Activated CD4-positive, CD25-positive, alpha-beta regulatory T cell (primary cell): Measurements from ENCODE around the gene CNPPD1.
"Not testable (repeated sequence)": the region's sequence is repeated elsewhere in the genome, so short reads cannot be mapped to it uniquely, and the experiment has no call there.

Source experiments
- DNase-seq, 4 experiments: peaks; one replicate each; lab custom pipeline; 2025; lab: John Stamatoyannopoulos, UW

The CNPPD1 gene

DNA sequence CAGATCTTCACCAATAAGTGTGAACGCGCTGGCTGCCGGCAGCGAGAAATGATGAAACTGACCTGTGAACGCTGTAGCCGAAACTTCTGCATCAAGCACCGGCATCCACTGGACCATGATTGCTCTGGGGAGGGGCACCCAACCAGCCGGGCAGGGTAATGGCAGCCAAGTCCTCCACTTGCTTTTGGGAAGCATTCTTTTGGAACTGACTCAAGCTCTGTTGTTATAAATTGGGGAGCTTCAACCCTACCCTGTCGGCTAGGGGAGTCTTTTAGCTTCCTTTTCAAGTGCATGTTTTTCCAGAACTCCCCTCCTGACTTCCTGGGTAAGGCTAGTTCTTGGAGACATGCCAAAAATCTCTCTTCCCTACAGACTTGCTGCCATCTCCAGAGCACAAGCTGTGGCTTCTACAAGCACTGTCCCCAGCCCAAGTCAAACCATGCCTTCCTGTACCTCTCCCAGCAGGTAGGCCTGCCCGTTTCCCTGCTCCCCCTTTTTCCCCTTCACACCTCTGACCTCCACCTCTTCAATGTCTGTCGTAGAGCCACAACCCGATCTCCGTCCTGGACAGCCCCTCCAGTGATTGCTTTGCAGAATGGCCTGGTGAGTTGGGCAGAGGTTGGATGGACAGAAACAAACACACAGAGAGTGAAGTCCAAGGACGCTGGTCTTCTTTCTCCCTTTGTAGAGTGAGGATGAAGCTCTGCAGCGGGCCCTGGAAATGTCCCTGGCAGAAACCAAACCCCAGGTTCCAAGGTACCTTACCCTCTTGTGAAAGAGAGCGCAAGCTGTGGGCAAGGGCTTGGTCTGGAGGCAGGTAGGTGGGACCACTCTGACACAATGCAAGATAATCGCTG, 31.4 kb upstream of the CNPPD1 start:
- no peak for DNase-seq

GRCh38 chr2:219207134-219207883, 30.6 kb upstream of the CNPPD1 start:
- DNase-seq, result no peak

DNA sequence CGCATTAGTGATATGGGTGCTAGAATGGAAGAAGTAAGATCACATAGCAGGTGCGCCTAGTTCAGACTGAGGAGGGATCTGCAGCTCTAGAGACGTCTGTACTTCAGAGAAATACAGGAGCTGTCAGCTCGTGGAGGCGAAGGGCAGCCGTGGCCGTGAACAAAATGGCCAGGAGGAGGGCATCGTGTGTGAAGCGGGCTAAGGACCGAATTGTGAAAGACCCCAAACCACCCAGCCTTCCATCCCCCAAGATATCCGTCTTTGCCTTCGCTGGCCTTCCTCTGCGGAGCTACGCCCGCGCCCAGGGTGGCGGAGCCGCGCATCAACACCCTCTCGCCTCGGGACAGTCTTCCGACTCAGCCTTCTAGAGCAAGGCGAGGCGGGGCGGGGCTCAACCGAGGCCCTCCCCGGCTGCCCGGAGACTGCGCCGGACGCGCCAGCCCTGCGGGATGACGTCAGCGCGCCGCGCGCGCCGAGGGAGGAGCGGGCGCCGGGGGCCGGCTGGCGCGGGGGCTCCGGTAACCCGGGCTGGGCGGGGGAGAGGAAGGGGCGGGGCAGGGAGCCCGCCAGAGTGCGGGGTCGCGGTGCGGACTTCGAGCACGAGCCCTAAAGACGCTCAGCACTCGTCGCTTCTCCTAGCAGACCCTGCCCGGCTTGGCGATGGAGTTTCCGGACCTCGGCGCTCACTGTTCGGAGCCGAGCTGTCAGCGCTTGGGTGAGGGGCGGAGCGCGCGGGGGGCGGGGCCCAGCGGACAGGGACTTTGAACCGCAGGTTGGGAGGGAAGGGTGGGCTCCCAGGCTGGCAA, 29.8 kb upstream of the CNPPD1 start, which contains the start of gene ZFAND2B:
Gene ZFAND2B (plus strand): TSS at position 455 of the 806 bp plus-strand sequence. CDS start 206 bp downstream, at position 661.
- DNase-seq, result peak; percentile 89 to 96 (median 94)

DNA sequence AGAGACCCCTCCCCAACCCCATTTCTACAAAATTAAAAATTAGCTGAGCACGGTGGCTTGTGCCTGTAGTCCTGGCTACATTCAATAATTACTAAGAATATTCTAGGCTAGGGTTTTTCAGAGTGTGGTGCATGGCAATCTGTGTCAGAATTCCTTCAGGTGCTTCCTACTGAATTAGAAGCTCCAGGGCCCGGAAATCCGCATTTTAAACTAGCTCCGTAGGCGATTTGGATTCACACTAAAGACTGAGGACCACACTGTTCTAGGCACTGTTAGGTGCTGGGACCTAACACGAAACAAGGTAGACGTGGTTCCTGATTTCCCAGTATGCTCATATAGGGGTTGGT, 29.2 kb upstream of the CNPPD1 start:
- no peak for DNase-seq

DNA sequence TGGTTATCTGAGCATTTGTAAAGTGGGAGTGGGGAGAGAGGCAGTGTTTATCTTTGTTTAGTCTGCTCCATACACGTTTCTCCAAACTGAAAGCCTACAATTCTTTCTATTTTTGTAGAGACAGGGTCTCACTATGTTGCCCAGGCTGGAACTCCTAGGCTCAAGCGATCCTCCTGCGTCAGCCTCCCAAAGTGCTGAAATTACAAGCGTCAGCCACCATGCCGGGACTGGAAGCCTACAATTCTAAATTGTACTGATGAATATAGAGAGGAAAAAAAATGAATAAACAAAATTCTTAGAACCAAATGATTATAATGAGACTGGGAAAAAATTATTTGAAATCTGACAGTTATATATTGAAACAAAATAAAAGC, 28.4 kb upstream of the CNPPD1 start:
- DNase-seq, result no peak

- no peak for DNase-seq
Measured at GRCh38 chr2:219204425-219205164, 27.9 kb upstream of the CNPPD1 start.

DNA sequence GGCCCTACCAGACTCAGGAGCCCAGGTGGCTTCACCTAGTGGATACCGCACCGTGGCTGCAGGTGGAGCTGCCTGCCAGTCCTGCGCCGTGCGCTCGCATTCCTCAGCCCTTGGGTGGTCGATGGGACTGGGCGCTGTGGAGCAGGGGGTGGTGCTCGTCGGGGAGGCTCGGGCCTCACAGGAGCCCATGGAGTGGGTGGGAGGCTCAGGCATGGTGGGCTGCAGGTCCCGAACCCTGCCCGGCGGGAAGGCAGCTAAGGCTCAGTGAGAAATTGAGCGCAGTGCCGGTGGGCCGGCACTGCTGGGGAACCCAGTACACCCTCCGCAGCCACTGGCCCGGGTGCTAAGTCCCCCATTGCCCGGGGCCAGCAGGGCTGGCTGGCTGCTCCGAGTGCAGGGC, 24.6 kb upstream of the CNPPD1 start:
- not testable (repeated sequence) for DNase-seq

DNA sequence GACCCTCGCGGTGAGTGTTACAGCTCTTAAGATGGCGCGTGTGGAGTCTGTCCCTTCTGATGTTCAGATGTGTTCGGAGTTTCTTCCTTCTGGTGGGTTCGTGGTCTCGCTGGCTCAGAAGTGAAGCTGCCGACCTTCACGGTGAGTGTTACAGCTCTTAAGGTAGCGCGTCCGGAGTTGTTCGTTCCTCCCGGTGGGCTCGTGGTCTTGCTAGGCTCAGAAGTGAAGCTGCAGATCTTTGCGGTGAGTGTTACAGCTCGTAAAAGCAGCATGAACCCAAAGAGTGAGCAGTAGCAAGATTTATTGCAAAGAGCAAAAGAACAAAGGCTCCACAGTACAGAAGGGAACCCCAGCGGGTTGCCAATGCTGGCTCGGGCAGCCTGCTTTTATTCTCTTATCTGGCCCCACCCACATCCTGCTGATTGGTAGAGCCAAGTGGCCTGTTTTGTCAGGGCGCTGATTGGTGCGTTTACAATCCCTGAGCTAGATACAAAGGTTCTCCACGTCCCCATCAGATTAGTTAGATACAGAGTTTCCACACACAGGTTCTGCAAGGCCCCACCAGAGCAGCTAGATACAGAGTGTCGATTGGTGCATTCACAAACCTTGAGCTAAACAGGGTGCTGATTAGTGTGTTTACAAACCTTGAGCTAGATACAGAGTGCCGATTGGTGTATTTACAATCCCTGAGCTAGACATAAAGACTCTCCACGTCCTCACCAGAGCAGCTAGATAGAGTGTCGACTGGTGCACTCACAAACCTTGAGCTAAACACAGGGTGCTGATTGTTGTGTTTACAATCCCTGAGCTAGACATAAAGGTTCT, 24.0 kb upstream of the CNPPD1 start:
- not testable (repeated sequence) for DNase-seq

DNA sequence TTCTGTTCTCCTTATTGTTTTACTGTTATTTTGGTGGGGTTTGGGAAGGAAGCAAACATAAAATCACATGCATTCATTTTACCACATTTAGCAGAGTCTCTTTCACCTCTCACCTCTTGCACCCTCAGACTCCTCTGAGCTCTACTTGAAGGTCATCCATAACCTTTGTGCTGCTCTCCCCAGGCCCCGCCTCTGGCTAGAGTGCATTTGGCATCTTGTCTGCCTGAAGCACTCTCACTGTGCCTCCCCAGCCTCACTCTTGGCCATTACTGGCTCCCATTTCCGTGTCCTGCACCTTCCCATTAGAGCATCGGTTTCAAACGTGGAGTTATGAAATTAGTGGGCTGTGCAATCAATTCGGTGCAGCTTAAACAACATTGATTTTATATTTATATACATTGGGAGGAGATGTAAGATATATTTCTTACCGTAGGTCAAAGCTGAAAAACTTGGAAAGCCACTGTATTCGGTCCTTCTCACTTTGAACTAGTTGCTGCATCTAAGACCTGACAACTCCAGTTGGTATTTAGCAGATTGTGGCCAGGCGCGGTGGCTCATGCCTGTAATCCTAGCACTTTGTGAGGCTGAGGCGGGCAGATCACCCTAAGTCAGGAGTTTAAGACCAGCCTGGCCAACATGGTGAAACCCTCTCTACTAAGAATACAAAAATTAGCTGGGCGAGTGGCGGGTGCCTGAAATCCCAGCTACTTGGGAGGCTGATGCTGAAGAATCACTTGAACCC, 22.9 kb upstream of the CNPPD1 start:
- no peak for DNase-seq

DNA sequence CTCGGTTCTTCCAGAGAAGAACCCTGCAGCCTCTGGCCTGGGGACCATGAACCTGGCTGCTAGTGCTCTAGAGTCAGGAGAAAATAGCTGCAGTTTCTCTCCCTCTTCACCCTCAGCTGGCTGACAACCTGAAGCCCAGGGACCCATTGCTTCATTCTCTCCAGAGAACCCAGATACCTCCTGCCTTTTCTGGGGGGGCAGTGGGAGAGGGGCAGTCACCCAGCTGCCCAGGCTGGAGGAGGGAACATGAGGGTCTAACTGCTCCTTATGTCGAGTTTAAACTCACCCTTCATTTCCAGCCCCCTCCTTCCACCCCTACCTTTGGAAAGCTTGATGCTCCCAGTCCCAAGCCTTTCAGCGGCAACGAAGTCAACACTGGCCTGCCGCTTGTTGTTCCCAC, 22.2 kb upstream of the CNPPD1 start:
- DNase-seq, result no peak

DNA sequence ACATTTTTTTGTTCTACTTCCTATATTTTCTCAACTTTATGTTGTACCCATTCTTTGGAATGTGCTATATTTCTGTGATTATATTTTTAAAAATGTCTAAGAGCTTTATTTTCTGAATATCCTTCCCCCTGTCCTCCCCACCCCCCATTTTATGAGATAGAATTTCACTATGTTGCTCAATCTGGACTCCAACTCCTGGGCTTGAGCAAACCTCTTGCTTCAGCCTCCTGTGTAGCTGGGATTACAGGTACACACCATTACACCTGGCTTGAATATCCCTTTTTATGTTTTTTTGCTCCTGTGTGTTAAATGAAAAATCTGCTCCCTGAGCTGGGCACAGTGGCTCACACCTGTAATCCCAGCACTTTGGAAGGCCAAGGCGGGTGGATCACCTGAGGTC, 20.7 kb upstream of the CNPPD1 start:
- DNase-seq, result no peak

GRCh38 chr2:219186754-219187456, 10.2 kb upstream of the CNPPD1 start:
- no peak for DNase-seq

GRCh38 chr2:219184121-219184520, 7.4 kb upstream of the CNPPD1 start:
- DNase-seq, result no peak

GRCh38 chr2:219183151-219183772, 6.5 kb upstream of the CNPPD1 start:
- no peak for DNase-seq

- DNase-seq, result no peak
Measured at GRCh38 chr2:219182331-219183150, 5.8 kb upstream of the CNPPD1 start.

DNA sequence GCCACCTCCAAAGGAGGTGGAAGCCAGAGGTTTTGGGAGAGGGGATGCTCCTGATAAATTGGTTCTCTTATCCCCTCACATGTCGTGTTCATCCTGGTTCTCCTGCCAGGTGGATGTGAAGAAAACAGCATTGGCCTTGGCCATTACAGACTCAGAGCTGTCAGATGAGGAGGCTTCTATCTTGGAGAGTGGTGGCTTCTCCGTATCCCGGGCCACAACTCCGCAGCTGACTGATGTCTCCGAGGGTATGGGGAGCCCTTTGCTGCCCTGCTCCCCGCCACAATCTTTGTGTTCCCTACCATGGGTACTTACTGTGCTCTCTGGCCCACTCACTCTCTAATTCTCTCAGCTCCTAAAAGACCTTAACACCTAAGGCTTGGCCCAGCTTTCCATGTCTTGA, 4.8 kb upstream of the CNPPD1 start:
- DNase-seq, result no peak

GRCh38 chr2:219180961-219181360, 4.2 kb upstream of the CNPPD1 start:
- no peak for DNase-seq
